Erythroblast (primary cell): ENCODE measurements around the gene CDKAL1.

Experiments
- GATA1 ChIP-seq: IDR thresholded peaks from 2 replicates; pipeline ENCODE4 v1.6.1; 2011; ENCODE audit warnings: low read depth, mild to moderate bottlenecking, control low read depth, low read length, moderate library complexity
- POLR2A ChIP-seq: IDR thresholded peaks from 2 replicates; pipeline ENCODE4 v1.6.1; 2011; ENCODE audit warnings: mild to moderate bottlenecking, low read length

DNA sequence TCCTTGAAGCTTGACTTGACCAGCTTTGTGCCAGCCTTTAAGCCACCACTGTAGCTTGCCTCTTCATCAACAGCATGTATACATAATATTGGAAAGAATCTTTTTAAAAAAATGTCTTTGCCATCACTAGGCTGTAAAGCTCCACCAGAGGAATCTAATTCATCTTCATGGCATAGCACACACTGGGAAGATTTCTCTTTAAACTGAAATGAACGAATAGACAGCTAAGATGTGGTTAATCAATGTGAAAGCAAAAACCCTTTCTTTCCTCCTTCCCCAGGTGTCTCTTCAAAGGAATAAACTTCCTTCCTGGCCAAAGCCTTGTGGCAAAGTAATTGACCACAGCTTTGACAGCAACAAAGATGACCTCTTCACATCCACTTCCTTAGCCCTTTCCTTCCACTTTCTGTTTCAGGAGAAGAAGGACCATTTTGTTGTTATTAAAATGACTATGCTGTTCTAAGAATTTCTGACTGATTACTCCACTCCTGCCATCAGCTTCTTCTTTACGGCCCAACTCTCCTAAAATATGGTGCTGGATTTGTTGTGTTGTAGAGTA lies 630.6 kb downstream of the CDKAL1 start:
- TF ChIP-seq POLR2A = no peak
- no peak for TF ChIP-seq GATA1
